ENCODE data around the gene GYPB. TPM values are rescaled to one million over a fixed set of nuclear protein-coding genes. Genes with fewer than 3 reads are reported as not detected.
"Not testable (repeated sequence)": the region's sequence is repeated elsewhere in the genome, so short reads cannot be mapped to it uniquely, and the experiment has no call there.

Gene GYPB
- total and polyA plus RNA-seq, 5 donors, result not detected

DNA sequence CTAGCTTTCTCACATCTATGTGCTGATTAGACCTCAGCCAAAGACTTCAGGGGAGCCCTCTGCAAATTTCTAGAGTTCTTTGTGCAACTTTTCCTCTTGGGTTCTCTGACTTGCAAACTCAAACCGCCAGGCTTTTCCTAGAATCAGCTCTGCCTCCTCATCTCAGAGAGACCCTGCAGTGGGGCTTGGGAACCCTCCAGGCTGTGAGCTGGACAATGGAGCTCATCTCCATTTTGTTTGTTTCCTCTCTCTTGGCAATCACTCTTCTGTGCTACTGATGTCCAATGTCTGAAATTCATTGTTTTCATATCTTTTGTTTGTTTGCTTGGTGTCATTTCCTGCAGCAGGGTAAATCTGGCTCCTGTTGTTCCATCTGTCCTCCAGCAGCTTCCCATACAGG is 33.0 kb downstream of the GYPB start:
- DNase-seq (no peak), ATAC-seq (no peak)
- 61% methylated on average over 1 of the region's 1 CpG for WGBS
- H3K4me3 ChIP-seq (ENCODE audit: low read length), result no peak overlapping the region
- H3K4me1 ChIP-seq (ENCODE audit: control insufficient read depth, insufficient read depth, low read length), result no peaks in the 10 kb centered on the region
- H3K27me3 ChIP-seq (ENCODE audit: control insufficient read depth, insufficient read depth), result no peaks in the 10 kb centered on the region
- intact Hi-C loops (cut with DNase I), result no loop called here
- no peaks in the 10 kb centered on the region for H3K9me3 ChIP-seq (ENCODE audit: control insufficient read depth, low read length)
- no peak overlapping the region for H3K27ac ChIP-seq (ENCODE audit: low read length)

DNA sequence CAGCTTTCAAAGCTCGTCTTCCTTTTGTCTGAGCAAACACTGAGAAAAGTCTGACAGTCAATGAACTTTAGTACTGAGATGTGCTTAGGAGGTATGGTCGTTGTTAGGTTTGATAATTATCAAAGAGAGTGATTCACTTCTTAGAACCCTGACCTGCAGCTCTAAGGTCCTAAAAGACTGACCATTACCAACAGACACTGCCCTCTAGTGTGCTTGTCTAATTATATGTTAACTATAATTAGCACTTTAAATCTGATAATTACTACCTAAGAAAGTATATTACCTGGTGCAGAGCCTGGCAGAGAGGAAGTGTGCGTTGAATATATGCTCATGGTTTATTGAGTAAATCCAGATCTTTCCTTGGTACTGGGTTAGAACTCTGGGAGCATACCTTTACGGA is 38.4 kb downstream of the GYPB start:
- intact Hi-C loops (cut with DNase I); DNase-seq; H3K27me3 ChIP-seq (ENCODE audit: control insufficient read depth, insufficient read depth); H3K4me1 ChIP-seq (ENCODE audit: control insufficient read depth, insufficient read depth, low read length); H3K9me3 ChIP-seq (ENCODE audit: control insufficient read depth, low read length); ATAC-seq; H3K4me3 ChIP-seq (ENCODE audit: low read length); H3K27ac ChIP-seq (ENCODE audit: low read length): not testable (repeated sequence)
- 72% methylated on average over 4 of the region's 4 CpGs for WGBS

DNA sequence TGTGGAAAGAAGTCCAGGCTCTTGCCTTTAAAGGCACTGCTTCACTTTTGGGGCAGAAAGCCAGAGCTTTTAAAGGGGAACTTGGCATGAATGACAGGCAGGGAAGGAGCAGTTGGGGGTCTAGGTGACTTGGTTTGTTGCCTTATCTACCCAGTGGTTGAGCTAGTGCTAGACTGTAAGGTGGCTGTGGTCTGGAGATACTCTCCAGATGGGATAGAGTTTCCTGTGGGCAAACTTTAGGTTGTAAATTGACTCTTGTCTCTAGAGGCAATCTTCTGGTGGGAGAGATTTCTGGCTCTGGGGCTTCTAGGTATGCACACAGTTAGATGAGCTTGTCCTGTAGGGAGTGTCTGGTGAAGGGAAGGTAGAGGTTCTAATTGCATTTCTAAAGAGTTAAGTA is 43.7 kb downstream of the GYPB start:
- H3K9me3 ChIP-seq (ENCODE audit: control insufficient read depth, low read length); H3K4me1 ChIP-seq (ENCODE audit: control insufficient read depth, insufficient read depth, low read length); ATAC-seq; intact Hi-C loops (cut with DNase I); H3K27me3 ChIP-seq (ENCODE audit: control insufficient read depth, insufficient read depth); H3K27ac ChIP-seq (ENCODE audit: low read length); DNase-seq; H3K4me3 ChIP-seq (ENCODE audit: low read length): not testable (repeated sequence)

DNA sequence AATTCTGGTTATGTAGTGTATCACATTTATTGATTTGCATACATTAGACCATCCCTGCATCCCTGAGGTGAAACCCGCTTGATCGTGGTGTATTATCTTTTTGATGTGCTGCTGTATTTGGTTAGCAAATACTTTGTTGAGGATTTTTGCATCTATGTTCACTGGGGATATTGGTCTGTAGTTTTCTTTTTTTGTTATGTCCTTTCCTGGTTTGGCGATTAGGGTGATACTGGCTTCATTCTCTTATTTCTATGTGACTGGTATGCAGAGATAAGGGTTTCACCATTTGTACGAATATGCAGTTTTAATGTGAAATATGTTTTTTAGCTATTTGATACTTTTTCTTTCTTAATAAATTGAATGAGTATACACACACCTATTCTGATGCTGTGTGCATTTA is 45.2 kb downstream of the GYPB start:
- H3K27me3 ChIP-seq (ENCODE audit: control insufficient read depth, insufficient read depth); ATAC-seq; H3K4me1 ChIP-seq (ENCODE audit: control insufficient read depth, insufficient read depth, low read length); intact Hi-C loops (cut with DNase I); H3K27ac ChIP-seq (ENCODE audit: low read length); H3K4me3 ChIP-seq (ENCODE audit: low read length); H3K9me3 ChIP-seq (ENCODE audit: control insufficient read depth, low read length); DNase-seq: not testable (repeated sequence)
- WGBS, result 94% methylated on average over 4 of the region's 4 CpGs

DNA sequence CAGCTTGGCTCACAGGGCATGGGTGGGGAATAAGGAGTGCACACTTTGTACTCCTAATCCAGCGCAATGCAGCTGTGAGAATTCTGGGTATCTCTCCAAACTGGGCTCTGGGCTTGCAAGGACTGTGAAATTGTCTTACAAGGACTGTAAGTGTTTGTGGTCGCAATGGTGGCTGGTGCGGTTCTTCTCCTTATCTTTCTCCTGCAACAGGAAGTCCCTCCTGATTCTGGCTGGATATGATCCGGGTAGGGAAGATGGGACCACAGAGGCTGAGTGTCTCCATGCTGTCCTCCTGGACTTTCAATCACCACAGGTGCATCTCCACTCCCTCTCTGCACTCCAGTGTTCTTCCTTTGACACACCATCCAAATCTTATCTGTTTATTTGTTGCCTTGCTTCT is 58.1 kb downstream of the GYPB start:
- Histone ChIP-seq H3K4me3 (ENCODE audit: low read length) (no peak overlapping the region), H3K9me3 (ENCODE audit: control insufficient read depth, low read length) (no peaks in the 10 kb centered on the region), H3K4me1 (ENCODE audit: control insufficient read depth, insufficient read depth, low read length) (no peaks in the 10 kb centered on the region), H3K27ac (ENCODE audit: low read length) (no peak overlapping the region), H3K27me3 (ENCODE audit: control insufficient read depth, insufficient read depth) (no peaks in the 10 kb centered on the region)
- intact Hi-C loops (cut with DNase I), result no loop called here
- DNase-seq (no peak), ATAC-seq (no peak)
- WGBS, result 73% methylated on average over 4 of the region's 4 CpGs

DNA sequence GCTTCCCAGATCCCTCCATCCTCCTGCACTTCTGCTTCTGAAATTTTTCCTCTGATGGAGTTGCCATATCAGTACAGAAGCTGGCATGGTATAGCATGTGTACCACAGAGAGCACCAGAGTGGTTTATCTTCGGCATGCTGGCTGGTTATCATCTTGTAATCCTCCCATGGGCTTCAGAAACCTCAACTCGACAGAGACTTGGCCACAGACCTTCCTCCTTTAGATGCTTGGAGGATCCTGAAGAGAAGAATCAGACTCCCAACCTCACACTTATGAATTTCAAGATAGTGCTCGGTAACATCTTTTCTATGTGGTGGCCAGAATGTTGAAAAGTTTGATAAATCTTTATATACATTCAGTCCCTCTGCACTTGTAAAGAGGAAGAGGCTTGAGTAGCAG is 63.9 kb downstream of the GYPB start:
- DNase-seq; H3K4me3 ChIP-seq (ENCODE audit: low read length); H3K4me1 ChIP-seq (ENCODE audit: control insufficient read depth, insufficient read depth, low read length); intact Hi-C loops (cut with DNase I); ATAC-seq; H3K27me3 ChIP-seq (ENCODE audit: control insufficient read depth, insufficient read depth); H3K27ac ChIP-seq (ENCODE audit: low read length); H3K9me3 ChIP-seq (ENCODE audit: control insufficient read depth, low read length): not testable (repeated sequence)
- WGBS, result 57% methylated on average over 3 of the region's 3 CpGs

DNA sequence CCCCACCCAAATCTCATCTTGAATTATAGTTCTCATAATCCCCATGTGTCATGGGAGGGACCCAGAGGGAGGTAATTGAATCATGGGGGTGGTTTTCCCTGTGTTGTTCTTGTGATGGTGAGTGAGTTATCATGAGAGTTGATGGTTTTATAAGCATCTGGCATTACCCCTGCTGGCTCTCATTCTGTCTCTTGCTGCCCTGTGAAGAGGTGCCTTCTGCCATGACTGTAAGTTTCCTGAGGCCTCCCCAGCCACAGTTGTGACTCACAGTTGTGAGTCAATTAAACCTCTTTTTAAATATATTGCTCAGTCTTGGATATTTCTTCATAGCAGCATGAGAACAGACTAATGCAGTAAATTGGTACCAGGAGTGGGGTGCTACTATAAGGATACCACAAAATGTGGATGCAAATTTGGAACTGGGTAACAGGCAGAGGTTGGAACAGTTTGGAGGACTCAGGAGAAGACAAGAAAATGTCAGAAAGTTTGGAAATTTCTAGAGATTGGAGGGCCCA is 67.7 kb downstream of the GYPB start:
- intact Hi-C loops (cut with DNase I); DNase-seq; H3K4me3 ChIP-seq (ENCODE audit: low read length); H3K27me3 ChIP-seq (ENCODE audit: control insufficient read depth, insufficient read depth); ATAC-seq; H3K9me3 ChIP-seq (ENCODE audit: control insufficient read depth, low read length); H3K27ac ChIP-seq (ENCODE audit: low read length); H3K4me1 ChIP-seq (ENCODE audit: control insufficient read depth, insufficient read depth, low read length): not testable (repeated sequence)

DNA sequence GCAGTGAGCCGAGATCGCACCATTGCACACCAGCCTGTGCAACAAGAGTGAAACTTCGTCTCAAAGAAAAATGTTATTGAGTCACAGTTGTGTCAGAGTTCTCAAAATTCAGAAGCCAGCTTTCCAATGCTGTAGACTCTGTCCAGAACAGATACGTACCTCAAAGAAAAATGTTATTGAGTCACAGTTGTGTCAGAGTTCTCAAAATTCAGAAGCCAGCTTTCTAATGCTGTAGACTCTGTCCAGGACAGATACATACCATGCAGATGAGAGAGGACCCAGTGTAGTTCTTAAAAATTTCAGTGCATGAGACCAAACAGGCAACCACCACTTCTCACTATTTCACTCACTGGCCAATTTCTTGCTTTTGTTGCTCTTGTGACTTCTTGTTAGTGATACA is 68.2 kb downstream of the GYPB start:
- 98% methylated on average over 4 of the region's 4 CpGs for WGBS
- intact Hi-C loops (cut with DNase I); H3K27me3 ChIP-seq (ENCODE audit: control insufficient read depth, insufficient read depth); H3K4me3 ChIP-seq (ENCODE audit: low read length); DNase-seq; H3K9me3 ChIP-seq (ENCODE audit: control insufficient read depth, low read length); H3K27ac ChIP-seq (ENCODE audit: low read length); ATAC-seq; H3K4me1 ChIP-seq (ENCODE audit: control insufficient read depth, insufficient read depth, low read length): not testable (repeated sequence)

DNA sequence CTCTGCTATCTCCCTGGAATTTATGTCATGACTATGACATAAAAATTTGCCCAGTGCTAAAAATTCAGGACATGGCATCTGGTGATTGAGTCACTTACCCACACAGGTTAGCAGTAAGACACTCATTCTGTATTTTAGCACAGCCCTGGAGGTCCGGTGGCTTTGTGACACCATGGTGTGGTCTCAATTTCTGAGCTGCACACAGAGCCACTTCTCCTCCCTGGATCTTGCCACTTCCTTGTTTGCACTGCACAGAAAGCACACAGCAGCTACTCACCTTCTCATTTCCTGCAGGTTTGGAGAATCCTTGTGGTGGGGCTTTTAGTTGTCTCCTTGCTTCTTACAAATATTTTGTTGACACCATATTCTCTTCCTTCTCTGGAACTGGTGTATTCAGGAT is 69.0 kb downstream of the GYPB start:
- DNase-seq; H3K9me3 ChIP-seq (ENCODE audit: control insufficient read depth, low read length); intact Hi-C loops (cut with DNase I): not testable (repeated sequence)

DNA sequence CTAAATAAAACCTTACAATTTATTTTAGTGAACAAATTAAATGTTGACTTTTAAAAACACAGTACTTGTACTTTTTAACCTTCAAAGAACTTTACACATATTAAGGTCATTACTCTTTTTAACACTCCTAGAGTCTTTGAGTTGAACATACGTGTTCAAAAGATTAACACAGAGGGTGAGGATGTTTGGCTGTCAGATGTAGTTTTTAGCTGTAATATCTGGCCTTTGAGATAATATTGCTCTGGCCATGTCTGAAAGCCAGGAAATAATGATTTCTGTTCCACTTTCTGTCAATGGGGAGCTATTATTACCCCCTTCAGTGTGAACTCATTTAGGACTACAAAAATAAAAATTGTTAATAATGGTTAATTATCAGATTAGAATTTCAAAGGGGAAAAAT is 71.7 kb downstream of the GYPB start:
- WGBS, result 31% methylated on average over 1 of the region's 1 CpG
- not testable (repeated sequence) for H3K4me3 ChIP-seq (ENCODE audit: low read length)

More for the DNA sequence above, 69.0 kb downstream of the GYPB start:
- not testable (repeated sequence) for H3K4me3 ChIP-seq (ENCODE audit: low read length); H3K27ac ChIP-seq (ENCODE audit: low read length); H3K4me1 ChIP-seq (ENCODE audit: control insufficient read depth, insufficient read depth, low read length); ATAC-seq; H3K27me3 ChIP-seq (ENCODE audit: control insufficient read depth, insufficient read depth)
- WGBS, result 80% methylated on average over 1 of the region's 1 CpG

More for the DNA sequence above, 71.7 kb downstream of the GYPB start:
- H3K27me3 ChIP-seq (ENCODE audit: control insufficient read depth, insufficient read depth); DNase-seq; ATAC-seq; intact Hi-C loops (cut with DNase I); H3K9me3 ChIP-seq (ENCODE audit: control insufficient read depth, low read length); H3K4me1 ChIP-seq (ENCODE audit: control insufficient read depth, insufficient read depth, low read length); H3K27ac ChIP-seq (ENCODE audit: low read length): not testable (repeated sequence)
